HG03175 (cell line): ENCODE measurements around the gene NEB.
"Not testable (repeated sequence)": the region's sequence is repeated elsewhere in the genome, so short reads cannot be mapped to it uniquely, and the experiment has no call there.

Experiments
- ATAC-seq: cut with Tn5 transposase; IDR thresholded peaks from one replicate; pipeline ENCODE4 v1.9.1; 2021; ENCODE audit warnings: mild to moderate bottlenecking, moderate library complexity; ENCODE audit not compliant: unreplicated experiment

NEB gene

GRCh38 chr2:151704480-151704961 is 29.8 kb downstream of the NEB start:
- ATAC-seq, result not testable (repeated sequence)

- ATAC-seq, result not testable (repeated sequence)
Observed at GRCh38 chr2:151698134-151698533, 36.1 kb downstream of the NEB start.

GRCh38 chr2:151695778-151696177 is 38.5 kb downstream of the NEB start:
- no peak for ATAC-seq

- no peak for ATAC-seq
Observed at GRCh38 chr2:151691631-151692030, 42.6 kb downstream of the NEB start.

DNA sequence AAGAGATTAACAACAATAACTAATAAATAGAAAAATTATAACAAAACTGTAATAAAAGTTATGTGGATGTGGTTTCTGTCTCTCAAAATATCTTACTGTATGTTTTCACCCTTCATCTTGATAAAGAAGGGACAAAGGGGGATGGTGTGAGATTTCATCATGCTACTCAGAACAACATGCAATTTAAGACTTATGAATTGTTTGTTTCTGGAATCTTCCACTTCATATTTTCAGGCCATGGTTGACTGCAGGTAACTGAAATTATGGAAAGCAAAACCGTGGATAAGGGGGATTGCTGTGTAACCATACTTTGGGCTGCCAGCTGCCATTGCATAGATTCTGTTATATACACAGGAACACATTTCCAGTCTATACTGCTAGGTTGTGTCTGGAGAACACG is 45.6 kb downstream of the NEB start:
- ATAC-seq, result no peak

DNA sequence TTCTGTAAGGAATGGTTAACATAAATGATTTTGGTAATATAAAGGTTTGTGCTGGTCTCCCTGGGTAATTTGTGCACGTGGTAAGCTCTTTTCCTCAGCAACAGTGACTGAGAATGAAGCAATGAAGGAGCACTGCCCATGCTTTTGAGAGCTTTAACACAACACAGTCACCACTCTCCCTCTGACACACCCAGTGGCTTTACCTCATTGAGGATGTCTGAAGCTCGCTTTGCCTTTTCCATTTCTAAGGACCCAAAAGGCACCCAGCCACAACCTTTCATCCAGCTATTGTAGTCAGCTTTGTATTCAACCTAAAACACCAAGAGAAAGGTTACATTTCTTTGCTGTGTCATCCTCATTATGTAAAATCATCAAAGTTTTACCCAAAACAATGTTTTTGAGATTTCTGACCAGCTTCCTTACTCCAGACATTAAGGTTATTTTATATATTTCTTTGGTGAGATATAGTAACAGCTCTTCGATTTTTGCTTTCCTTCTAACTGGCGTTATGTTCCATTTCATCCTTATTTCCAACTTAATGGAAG is 51.7 kb downstream of the NEB start:
- ATAC-seq, result no peak

GRCh38 chr2:151681051-151681450 is 53.2 kb downstream of the NEB start:
- no peak for ATAC-seq

DNA sequence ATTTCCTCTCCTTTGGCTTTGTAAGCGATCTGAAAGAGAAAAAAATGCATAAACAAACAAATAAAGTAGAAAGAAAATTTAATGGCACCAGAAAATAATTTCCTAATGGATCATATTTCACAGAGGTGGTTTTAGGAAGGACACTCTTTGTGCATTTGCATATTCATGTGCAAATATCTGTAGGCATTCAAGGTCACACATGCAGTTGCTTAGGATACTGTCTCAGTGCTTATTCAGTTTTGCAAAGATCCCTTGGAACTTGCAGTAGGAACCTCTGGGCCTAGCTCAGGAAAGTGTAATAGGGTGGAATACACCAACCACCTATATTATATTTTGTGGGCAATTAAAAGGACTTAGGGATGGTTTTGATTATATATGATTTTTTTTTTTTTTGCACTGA is 54.3 kb downstream of the NEB start:
- ATAC-seq, result no peak

- no peak for ATAC-seq
Observed at GRCh38 chr2:151678849-151679248, 55.4 kb downstream of the NEB start.

- no peak for ATAC-seq
Observed at GRCh38 chr2:151673016-151673415, 61.3 kb downstream of the NEB start.

GRCh38 chr2:151672277-151672676 is 62.0 kb downstream of the NEB start:
- no peak for ATAC-seq

GRCh38 chr2:151670846-151671597 is 63.3 kb downstream of the NEB start:
- no peak for ATAC-seq

- no peak for ATAC-seq
Observed at GRCh38 chr2:151670346-151670745, 63.9 kb downstream of the NEB start.

- ATAC-seq, result no peak
Observed at GRCh38 chr2:151669585-151670081, 64.6 kb downstream of the NEB start.

DNA sequence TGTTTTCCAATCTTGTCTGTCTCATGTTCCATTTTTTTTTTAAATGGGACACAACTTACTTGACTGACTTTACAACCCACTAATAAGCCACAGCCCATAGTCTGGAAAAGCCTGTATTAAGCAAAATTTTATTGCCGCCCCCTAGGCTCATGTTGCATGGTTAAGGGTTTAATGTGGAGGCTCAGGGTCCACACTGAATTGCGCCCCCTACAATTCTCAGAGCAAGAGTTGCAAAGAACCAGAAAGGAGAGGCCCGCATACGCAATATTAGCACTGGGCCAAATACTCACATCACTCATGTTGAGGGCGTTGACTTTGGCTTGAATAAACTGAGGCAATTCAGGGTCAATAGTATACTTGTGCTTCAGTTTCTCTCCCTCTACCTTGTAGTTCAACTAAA is 65.5 kb downstream of the NEB start:
- no peak for ATAC-seq

DNA sequence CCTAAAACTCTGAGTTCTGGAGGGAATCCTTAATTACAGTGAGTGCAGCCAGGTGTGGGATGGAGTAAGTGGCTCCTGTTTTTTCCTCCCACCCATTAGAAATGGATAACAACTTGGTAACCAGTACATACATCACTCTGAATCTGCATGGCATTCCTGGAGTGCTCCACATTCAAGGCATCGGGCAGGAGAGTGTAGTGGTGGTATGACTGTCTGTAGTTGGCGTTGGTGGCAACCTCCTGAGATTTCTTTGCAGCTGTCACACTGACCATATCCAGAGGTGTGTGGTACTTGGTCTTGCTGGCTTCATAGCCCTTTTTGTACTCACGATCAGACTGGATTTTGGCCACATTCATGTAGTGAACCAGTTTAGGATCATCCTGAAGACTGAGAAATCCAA is 68.3 kb downstream of the NEB start:
- no peak for ATAC-seq

DNA sequence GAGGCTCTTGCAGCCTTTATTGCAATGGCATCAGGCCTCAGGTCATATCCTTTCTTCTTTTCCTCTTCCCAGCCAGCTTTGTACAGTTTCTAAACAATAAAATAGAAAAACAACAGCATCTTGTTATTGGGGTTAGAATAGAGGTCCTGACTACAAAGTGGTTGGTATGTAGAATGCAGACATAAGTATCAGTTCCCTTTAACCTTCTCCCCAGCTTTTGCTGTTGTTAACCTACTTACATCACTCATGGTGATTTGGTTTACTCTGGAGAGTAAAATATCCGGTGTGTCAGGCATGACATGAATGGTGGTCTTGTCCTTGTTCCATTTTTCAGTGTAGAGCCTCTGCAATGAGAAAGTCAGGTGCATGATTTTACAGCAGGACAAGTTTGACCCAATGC is 69.8 kb downstream of the NEB start:
- ATAC-seq, result no peak

DNA sequence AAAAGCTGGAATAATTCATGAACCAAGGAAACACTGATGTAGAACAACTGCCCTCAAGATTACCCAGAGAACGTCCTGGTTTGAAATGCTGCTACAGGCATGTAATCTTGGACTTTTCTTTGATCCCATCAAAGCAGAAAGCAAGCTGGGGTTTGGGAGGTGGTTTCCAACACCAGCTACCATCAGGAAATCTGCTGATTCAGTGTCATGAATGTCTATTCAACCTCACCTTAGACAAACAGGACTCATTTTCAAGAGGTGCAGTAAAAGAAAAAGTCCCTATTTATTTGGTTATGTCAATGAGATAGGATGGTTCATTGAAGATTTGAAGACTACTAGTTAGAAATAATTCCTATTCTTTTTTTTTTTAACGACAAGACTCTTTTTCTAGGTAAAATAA is 72.7 kb downstream of the NEB start:
- no peak for ATAC-seq

GRCh38 chr2:151658081-151658480 is 76.2 kb downstream of the NEB start:
- no peak for ATAC-seq

GRCh38 chr2:151657667-151658076 is 76.6 kb downstream of the NEB start:
- ATAC-seq, result no peak

DNA sequence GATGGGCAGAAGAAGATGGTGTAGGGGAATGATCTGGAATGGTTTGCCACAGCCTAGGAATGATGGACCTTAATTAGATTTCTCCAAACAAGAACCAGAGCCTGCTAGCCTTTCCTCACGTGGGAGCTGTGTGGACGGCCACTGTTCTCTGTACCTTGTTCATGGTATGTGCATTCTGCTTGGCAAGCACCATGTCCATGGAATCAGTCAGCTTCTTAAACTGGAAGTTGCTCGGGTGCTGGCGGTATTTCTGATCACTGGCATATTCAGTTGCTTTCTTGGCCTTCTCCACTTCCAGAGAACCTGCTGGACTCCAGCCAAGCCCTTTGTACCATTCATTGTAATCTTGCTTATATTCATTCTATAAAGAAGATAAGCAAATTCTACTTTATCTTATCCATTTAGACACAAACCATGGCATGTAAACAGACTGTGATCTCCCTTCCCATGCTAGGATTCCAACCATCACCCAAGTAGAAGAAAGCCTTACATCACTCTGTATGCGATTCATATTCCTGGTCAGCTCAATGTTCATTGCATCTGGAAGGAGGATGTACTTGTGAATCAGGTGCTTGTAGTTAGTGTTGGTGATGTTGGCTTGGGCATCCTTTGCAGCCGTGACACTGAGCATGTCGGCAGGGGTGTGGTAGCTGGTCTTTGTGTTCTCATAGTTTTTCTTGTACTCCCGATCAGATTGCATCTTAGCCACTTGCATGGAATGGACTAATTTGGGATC is 78.4 kb downstream of the NEB start:
- no peak for ATAC-seq

- no peak for ATAC-seq
Observed at GRCh38 chr2:151654891-151655290, 79.4 kb downstream of the NEB start.
